GM19468 (cell line): ENCODE measurements around the gene GDPD4.

ENCODE experiments used
- ATAC-seq: cut with Tn5 transposase; IDR thresholded peaks from one replicate; pipeline ENCODE4 v1.9.1; 2021; ENCODE audit warnings: mild to moderate bottlenecking, moderate library complexity, moderate number of reproducible peaks; ENCODE audit not compliant: unreplicated experiment; ENCODE audit errors: extremely low read depth

GDPD4 gene, protein sequence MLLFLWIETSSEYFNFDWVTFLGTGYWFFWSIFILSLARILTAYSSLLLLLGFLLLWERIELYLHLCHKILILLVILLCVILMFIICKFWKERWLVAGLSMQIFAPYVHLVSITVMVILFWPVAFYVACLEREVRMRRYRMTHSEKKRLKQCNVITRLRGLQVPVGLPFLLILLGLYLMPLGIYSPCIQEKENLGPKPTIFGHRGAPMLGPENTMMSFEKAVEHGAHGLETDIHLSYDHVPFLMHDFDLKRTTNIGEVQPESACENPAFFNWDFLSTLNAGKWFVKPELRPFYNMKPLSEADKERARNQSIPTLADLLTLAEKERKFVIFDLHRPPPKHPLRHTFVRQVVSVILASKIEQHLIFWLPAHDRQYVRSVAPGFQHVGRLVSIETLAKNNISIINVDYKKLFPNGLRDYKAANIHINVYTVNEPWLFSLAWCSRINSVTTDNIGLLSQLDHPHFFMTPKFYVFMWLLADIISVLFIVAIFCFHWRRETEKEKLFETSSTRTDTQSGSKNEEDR

DNA sequence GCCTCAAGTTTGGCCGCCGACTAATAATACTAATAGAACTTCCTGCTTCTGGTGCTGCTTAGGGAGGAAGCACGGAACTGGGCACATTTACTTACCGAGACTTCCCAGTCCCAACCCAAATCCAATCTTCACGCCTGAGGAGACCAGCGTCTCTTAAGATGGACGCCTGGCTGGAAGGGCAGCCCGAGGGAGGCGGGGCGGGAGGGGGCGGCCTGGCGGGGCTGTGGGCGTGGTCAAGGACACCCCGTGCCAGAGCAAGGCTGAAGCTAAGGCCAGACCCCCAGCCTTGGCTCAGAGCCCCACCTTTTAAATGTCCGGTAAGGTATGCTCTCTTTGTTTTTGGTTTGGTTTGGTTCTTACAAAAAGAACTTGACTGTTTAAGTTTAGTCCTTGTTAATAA, at the start of gene GDPD4:
TSS of gene GDPD4 (minus strand) at position 177 of the 400 bp plus-strand sequence. CDS start 16,549 bp downstream, outside the sequence.
- ATAC-seq, result no peak

DNA sequence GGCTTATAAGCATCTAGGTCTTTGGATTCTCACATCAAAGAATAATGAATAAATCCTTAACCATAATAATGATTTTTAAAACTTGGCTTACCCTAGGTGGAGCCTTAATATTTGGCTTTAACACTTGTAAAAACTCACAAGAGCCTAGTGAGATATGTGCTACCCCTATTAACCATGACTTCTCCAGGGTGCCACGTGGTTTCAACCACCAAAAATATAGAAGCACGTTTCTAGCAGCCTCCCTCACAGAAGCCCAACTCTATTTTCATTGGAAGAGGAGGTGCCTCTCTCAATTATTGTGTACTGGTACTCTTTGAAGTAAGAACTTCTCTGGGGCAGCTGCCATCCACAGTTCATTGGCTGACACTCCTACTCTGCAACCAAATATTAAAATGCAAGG, 46.5 kb upstream of the GDPD4 start:
- no peak for ATAC-seq

GRCh38 chr11:77346906-77347603, 45.6 kb upstream of the GDPD4 start:
- no peak for ATAC-seq

- ATAC-seq, result no peak
These were observed 44.1 kb upstream of the GDPD4 start for GRCh38 chr11:77345621-77346020.

GRCh38 chr11:77340501-77340900, 39.0 kb upstream of the GDPD4 start:
- no peak for ATAC-seq

GRCh38 chr11:77332259-77332658, 30.8 kb upstream of the GDPD4 start:
- no peak for ATAC-seq

GRCh38 chr11:77325159-77325558, 23.7 kb upstream of the GDPD4 start:
- ATAC-seq, result no peak

- ATAC-seq, result no peak
These were observed 23.0 kb upstream of the GDPD4 start for GRCh38 chr11:77324508-77324907.

DNA sequence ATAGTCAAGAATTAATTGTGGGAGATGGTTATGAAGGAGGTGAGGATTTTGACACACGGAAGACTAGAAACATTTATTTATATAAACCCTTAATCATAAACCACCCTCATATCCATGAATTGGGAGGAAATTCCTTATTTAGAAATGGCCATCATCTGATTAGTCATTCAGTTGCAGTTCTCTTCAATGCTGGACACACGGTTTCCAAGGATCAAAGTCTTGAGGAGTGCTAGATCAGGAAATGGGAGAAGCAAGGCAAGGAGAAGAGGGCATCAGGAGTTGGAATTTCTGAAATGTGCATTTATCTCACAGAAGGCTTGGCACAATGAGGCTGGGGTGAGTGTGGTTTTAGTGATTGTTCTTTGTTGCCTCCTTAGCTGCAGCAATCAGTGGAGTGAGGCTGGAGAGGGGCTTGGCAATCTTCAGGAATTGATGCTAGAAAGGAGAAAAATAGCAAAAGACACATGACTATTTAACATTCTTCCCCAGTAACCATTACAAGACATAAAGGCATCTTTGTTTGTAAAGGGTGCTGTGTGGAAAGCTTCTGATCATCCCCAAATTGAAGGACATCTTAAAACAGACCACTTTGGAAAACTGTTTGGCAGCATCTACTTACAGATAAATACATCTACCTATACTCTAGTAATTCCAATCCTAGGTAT, 21.6 kb upstream of the GDPD4 start:
- no peak for ATAC-seq

- no peak for ATAC-seq
These were observed 21.0 kb upstream of the GDPD4 start for GRCh38 chr11:77322506-77322905.

- no peak for ATAC-seq
These were observed 18.9 kb upstream of the GDPD4 start for GRCh38 chr11:77320351-77320750.

- no peak for ATAC-seq
These were observed 17.1 kb upstream of the GDPD4 start for GRCh38 chr11:77318600-77318999.

DNA sequence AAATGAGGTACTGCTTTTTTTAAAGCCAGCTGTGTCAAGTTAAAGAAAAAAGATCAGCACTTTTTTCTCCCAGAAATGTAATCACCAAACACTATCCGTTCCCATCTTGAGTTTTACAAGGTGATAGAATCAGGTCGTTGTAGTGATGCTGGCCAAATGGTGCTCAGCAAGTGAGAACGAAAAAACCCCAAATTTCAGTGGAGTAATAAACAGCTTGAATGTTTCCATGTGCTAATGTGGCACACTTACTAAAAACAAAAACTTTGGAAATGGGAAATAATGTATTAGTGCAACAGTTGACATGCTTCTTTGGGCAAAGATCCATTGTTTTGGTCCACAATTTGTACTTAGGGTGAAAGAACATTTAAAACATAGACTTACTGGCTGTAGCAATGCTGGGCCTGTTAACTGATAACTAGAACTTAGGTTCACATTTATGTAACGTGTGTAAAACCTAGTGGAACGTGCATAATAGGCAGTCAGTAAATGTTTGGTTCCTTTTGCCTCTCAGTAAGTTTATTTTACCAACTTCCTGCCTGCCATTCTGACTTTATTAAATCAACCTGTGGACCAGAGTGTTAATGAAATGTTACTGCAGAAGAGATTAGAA, 15.4 kb upstream of the GDPD4 start:
- ATAC-seq, result no peak

DNA sequence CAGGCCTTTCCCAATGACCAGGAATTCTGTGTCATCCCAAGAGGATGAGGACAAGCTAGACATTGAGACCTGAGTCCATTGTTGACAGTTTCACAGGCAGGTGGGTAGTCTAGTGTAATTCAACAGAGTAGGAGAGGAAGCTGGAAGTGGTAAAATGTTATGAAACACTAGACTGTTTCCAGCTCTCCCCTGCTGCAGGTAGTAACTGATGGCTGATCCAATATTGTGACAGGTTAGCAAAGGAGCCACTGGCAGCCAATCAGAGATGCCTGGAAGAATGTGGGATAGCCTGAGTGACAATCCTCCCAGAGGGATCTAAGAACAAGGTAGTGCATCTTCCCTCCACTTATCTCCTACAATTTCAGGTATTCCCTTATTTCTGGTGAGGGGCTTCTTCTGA, 10.6 kb upstream of the GDPD4 start:
- ATAC-seq, result no peak

- no peak for ATAC-seq
These were observed 10.2 kb upstream of the GDPD4 start for GRCh38 chr11:77311701-77312100.

- ATAC-seq, result no peak
These were observed 9.2 kb upstream of the GDPD4 start for GRCh38 chr11:77310721-77311120.

- no peak for ATAC-seq
These were observed 8.1 kb upstream of the GDPD4 start for GRCh38 chr11:77309401-77310085.

GRCh38 chr11:77308838-77309237, 7.4 kb upstream of the GDPD4 start:
- ATAC-seq, result no peak

DNA sequence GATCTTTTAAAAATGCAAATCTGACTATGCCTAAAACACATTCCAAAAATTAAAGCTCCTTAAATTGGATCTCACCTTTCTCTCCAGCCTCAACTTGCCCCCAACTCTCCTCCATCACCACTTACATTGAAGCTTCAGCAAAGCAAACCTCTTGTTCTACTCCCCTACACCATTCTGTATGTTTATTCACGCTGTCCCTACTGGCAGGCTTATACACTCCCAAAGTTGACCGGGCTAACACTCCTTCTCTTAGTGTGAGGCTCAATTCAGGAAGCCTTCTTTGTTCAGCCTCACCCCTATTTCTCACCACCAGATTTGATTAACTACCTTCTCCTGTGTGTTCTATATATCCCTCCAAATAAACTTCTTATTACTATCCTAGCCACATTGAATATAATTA, 1.8 kb upstream of the GDPD4 start:
- no peak for ATAC-seq

DNA sequence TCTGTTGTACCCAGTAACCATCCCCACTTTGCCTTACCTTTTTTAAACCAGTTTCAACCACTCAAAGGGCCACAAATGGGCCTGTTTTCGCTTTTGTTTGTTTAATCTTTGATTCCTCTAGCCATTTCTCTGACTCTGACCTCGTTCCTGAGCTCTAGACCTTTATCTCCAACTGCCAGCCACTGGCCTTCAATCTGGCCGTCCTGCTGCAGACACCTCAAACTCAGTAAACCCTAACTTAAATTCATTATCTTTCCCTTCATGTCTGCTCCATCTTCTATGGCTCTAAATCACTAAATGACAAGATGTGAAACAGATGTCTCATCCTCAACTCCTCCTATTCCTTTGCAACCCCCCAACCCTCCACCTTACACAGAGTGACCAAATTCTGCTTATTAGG, 1.3 kb upstream of the GDPD4 start:
- ATAC-seq, result no peak
